Activated T-helper 1 cell treated with anti-CD3 and anti-CD28 coated beads, Interleukin-12 subunit alpha, Interleukin-12 subunit beta, Interleukin-2, Interleukin-4 antibody, amounts not matched to agents 30 ng/mL and 10 ng/mL and 1 ng/mL, durations not matched to agents 14 hours and 24 hours and 36 hours (primary cell): ENCODE data around the gene PLAU. TPM values are rescaled to one million over a fixed set of nuclear protein-coding genes. Genes with fewer than 3 reads are reported as not detected.
A peak's percentile ranks its signal among the peaks of the same experiment; 100 is the strongest.

Source experiments
- DNase-seq: peaks from one replicate; pipeline ENCODE4 v3.0.0; 2021; ENCODE audit warnings: low spot score
- H3K27ac Mint-ChIP-seq: one replicate; pipeline ENCODE4 v1.8.0; 2021; ENCODE audit warnings: mild to moderate bottlenecking, mixed read lengths
- H3K27me3 Mint-ChIP-seq: one replicate; pipeline ENCODE4 v1.8.0; 2022; ENCODE audit warnings: mild to moderate bottlenecking, moderate library complexity, mixed read lengths; ENCODE audit not compliant: insufficient read depth
- H3K36me3 Mint-ChIP-seq: one replicate; pipeline ENCODE4 v1.8.0; 2021; ENCODE audit warnings: low read depth, mixed read lengths
- H3K4me1 Mint-ChIP-seq: one replicate; pipeline ENCODE4 v1.8.0; 2021; ENCODE audit warnings: low read depth, mixed read lengths
- H3K4me3 Mint-ChIP-seq: one replicate; pipeline ENCODE4 v1.8.0; 2021; ENCODE audit warnings: mild to moderate bottlenecking, moderate library complexity, mixed read lengths
- H3K9me3 Mint-ChIP-seq: one replicate; pipeline ENCODE4 v1.8.0; 2021; ENCODE audit warnings: mixed read lengths
- intact Hi-C: fragments of 100-400 bp; cut with micrococcal nuclease; formaldehyde crosslinking; loops from one replicate; pipeline ENCODE4 v1.15.1; 2024
- total RNA-seq: library from RNA; stranded (reverse); gene quantifications from 2 replicates; pipeline ENCODE4 v1.2.3, GENCODE V29; 2022

The PLAU gene
- total RNA-seq, 1 donor from 2014 or later, result 0.60 TPM

- Mint-ChIP-seq H3K9me3 (no peaks in the 10 kb centered on the region), H3K4me3 (peak overlapping the region; percentile 84), H3K27ac (no peak overlapping the region), H3K36me3 (peaks cover 23% of the 10 kb centered on the region), H3K4me1 (peaks cover 79% of the 10 kb centered on the region), H3K27me3 (no peaks in the 10 kb centered on the region)
- intact Hi-C loops, result loop anchor here (10.0 kb wide), 2 partner anchors 127 to 1363 kb away; partner anchors contain the start of genes COMTD1 and SEC24C
- DNase-seq, result no peak
Measured at GRCh38 chr10:73871295-73872189, 39.4 kb upstream of the PLAU start.

- Mint-ChIP-seq H3K27me3 (peaks cover 6% of the 10 kb centered on the region), H3K4me1 (peaks cover 79% of the 10 kb centered on the region), H3K9me3 (no peaks in the 10 kb centered on the region), H3K27ac (peak overlapping the region; percentile 10), H3K4me3 (peak overlapping the region; percentile 84), H3K36me3 (peaks cover 23% of the 10 kb centered on the region)
- intact Hi-C loops, result loop anchor here (10.0 kb wide), 2 partner anchors 127 to 1363 kb away; partner anchors contain the start of genes COMTD1 and SEC24C
- DNase-seq, result no peak
Measured at GRCh38 chr10:73872190-73872710, 38.7 kb upstream of the PLAU start.

GRCh38 chr10:73873142-73873837 is 37.6 kb upstream of the PLAU start:
- H3K9me3 Mint-ChIP-seq, result no peaks in the 10 kb centered on the region
- intact Hi-C loops, result loop anchor here (10.0 kb wide), 2 partner anchors 128 to 1362 kb away; partner anchors contain the start of genes COMTD1 and SEC24C
- peaks cover 10% of the 10 kb centered on the region for H3K27me3 Mint-ChIP-seq
- H3K4me1 Mint-ChIP-seq, result peaks cover 78% of the 10 kb centered on the region
- H3K4me3 Mint-ChIP-seq, result peak overlapping the region; percentile 84
- peak overlapping the region; percentile 36 for H3K27ac Mint-ChIP-seq
- DNase-seq, result no peak
- H3K36me3 Mint-ChIP-seq, result peaks cover 23% of the 10 kb centered on the region

DNA sequence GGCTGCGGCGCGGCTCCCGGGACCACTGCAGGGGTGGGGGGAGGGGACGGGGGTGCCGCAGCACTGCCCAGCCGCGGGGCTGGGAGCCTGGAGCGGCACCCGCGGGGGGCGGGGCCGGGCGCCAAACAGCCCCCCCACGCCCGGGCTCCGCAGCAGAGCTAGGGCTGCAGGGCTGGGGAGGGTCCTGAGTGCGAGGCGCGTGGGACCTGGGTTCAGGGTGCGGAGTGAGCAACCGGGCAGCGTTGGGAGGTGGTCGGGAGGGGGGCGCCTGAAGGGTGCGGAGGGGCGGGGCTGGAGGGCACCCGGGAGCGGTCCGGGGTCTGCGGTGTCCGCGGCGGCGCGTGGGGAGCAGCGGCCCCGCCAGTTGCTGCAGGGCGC is 37.1 kb upstream of the PLAU start:
- no peak overlapping the region for H3K27ac Mint-ChIP-seq
- H3K9me3 Mint-ChIP-seq, result no peaks in the 10 kb centered on the region
- H3K4me3 Mint-ChIP-seq, result peak overlapping the region; percentile 40
- peaks cover 10% of the 10 kb centered on the region for H3K27me3 Mint-ChIP-seq
- H3K36me3 Mint-ChIP-seq, result peaks cover 21% of the 10 kb centered on the region
- intact Hi-C loops, result loop anchor here (1.0 to 10.0 kb wide), 4 partner anchors 9 to 1361 kb away; partner anchors contain the start of genes COMTD1, NDST2 and SEC24C
- no peak for DNase-seq
- H3K4me1 Mint-ChIP-seq, result peaks cover 72% of the 10 kb centered on the region

GRCh38 chr10:73874267-73875138 is 36.4 kb upstream of the PLAU start, which contains the start of gene CAMK2G:
CAMK2G (minus strand) TSS chr10:73874555; CDS start chr10:73874461, 94 bp downstream.
- H3K9me3 Mint-ChIP-seq, result no peaks in the 10 kb centered on the region
- H3K4me3 Mint-ChIP-seq, result peak within 1 kb of the TSS; percentile 87
- peaks cover 72% of the 10 kb centered on the region for H3K4me1 Mint-ChIP-seq
- H3K36me3 Mint-ChIP-seq, result peaks cover 21% of the 10 kb centered on the region
- intact Hi-C loops, result loop anchor here (1.0 to 10.0 kb wide), 8 partner anchors 9 to 1360 kb away; partner anchors contain the start of genes COMTD1, NDST2 and SEC24C
- H3K27me3 Mint-ChIP-seq, result peaks cover 12% of the 10 kb centered on the region
- peak within 1 kb of the TSS; percentile 58 for H3K27ac Mint-ChIP-seq
- peak; percentile 77 for DNase-seq

GRCh38 chr10:73875139-73875475 is 35.8 kb upstream of the PLAU start:
- peaks cover 75% of the 10 kb centered on the region for H3K4me1 Mint-ChIP-seq
- H3K4me3 Mint-ChIP-seq, result peak overlapping the region; percentile 87
- H3K36me3 Mint-ChIP-seq, result peaks cover 20% of the 10 kb centered on the region
- intact Hi-C loops, result loop anchor here (1.0 to 10.0 kb wide), 7 partner anchors 26 to 1360 kb away; partner anchors contain the start of genes COMTD1, NDST2 and SEC24C
- peak; percentile 52 for DNase-seq
- peaks cover 12% of the 10 kb centered on the region for H3K27me3 Mint-ChIP-seq
- peak overlapping the region; percentile 58 for H3K27ac Mint-ChIP-seq
- H3K9me3 Mint-ChIP-seq, result no peaks in the 10 kb centered on the region

- Mint-ChIP-seq H3K4me3 (peak overlapping the region; percentile 38), H3K36me3 (peaks cover 10% of the 10 kb centered on the region), H3K9me3 (no peaks in the 10 kb centered on the region), H3K4me1 (peaks cover 68% of the 10 kb centered on the region), H3K27me3 (peaks cover 12% of the 10 kb centered on the region), H3K27ac (no peak overlapping the region)
- intact Hi-C loops, result loop anchor here (5.0 to 10.0 kb wide), 4 partner anchors 104 to 1359 kb away; partner anchors contain the start of genes COMTD1 and SEC24C
- no peak for DNase-seq
Measured at GRCh38 chr10:73876157-73876556, 34.8 kb upstream of the PLAU start.

GRCh38 chr10:73876566-73876965 is 34.4 kb upstream of the PLAU start:
- H3K36me3 Mint-ChIP-seq, result peaks cover 10% of the 10 kb centered on the region
- intact Hi-C loops, result loop anchor here (5.0 to 10.0 kb wide), 4 partner anchors 104 to 1358 kb away; partner anchors contain the start of genes COMTD1 and SEC24C
- H3K27ac Mint-ChIP-seq, result no peak overlapping the region
- H3K4me3 Mint-ChIP-seq, result no peak overlapping the region
- H3K4me1 Mint-ChIP-seq, result peaks cover 67% of the 10 kb centered on the region
- H3K27me3 Mint-ChIP-seq, result peaks cover 15% of the 10 kb centered on the region
- no peak for DNase-seq
- H3K9me3 Mint-ChIP-seq, result no peaks in the 10 kb centered on the region

DNA sequence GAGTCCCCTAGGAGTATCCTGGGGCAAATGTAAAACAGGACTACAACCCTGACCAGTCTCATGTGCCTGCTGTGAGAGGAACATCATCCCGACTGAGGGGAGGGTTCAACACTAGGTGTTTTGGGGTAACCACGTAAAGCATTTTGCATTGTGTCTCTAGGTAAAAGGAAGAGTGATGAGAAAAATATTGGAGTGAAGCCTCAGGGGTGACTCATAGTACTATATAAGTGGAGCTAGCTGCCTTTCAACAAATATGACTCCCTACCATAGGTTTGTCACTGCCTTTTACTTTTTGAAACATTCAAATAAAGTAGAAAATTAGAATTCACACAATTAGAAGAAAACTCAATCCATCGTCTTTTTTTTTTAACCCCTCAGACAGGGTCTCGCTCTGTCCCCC is 34.0 kb upstream of the PLAU start:
- peaks cover 65% of the 10 kb centered on the region for H3K4me1 Mint-ChIP-seq
- intact Hi-C loops, result loop anchor here (5.0 to 10.0 kb wide), 4 partner anchors 105 to 1358 kb away; partner anchors contain the start of genes COMTD1 and SEC24C

DNA sequence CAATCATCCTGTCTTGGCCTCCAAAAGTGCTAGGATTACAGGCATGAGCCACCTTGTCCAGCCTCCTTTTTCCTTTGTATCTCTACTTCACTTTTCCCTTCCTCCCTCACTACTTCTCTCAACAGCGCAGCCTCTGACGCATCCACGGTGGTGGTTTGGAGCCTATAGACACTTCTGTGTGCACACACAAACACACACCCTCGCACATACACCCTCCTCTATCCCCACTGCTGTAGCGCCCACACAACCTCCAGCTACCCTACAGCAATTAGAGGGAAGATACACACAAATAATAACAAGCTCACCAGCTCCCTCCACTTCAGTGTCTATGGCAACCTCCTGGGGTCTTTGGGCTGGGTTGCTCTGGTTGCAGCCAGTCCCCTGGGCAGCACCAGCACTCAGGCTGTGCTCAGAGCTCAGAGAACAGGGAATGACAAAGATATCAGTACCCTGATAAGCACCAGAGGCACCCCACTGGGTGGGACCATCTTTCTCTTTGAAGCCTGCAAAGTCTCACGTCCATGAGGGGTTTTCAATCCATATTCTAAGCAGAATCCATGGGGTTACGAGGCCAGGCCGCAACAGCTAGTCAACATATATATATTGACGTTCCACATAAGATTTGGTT is 33.3 kb upstream of the PLAU start:
- Mint-ChIP-seq H3K36me3 (peaks cover 2% of the 10 kb centered on the region), H3K4me1 (peaks cover 60% of the 10 kb centered on the region), H3K27me3 (peaks cover 15% of the 10 kb centered on the region), H3K9me3 (no peaks in the 10 kb centered on the region), H3K27ac (no peak overlapping the region), H3K4me3 (no peak overlapping the region)
- DNase-seq, result no peak
- intact Hi-C loops, result loop anchor here (2.0 to 10.0 kb wide), 6 partner anchors 63 to 1357 kb away; partner anchors contain the start of genes COMTD1, SEC24C and VCL

More for the DNA sequence above, 34.0 kb upstream of the PLAU start:
- no peaks in the 10 kb centered on the region for H3K9me3 Mint-ChIP-seq
- no peak for DNase-seq
- no peak overlapping the region for H3K27ac Mint-ChIP-seq
- peaks cover 15% of the 10 kb centered on the region for H3K27me3 Mint-ChIP-seq
- peaks cover 8% of the 10 kb centered on the region for H3K36me3 Mint-ChIP-seq
- no peak overlapping the region for H3K4me3 Mint-ChIP-seq

GRCh38 chr10:73878365-73878764 is 32.6 kb upstream of the PLAU start:
- H3K36me3 Mint-ChIP-seq, result no peaks in the 10 kb centered on the region
- no peak overlapping the region for H3K27ac Mint-ChIP-seq
- peaks cover 15% of the 10 kb centered on the region for H3K27me3 Mint-ChIP-seq
- H3K4me3 Mint-ChIP-seq, result no peak overlapping the region
- intact Hi-C loops, result loop anchor here (2.0 to 10.0 kb wide), 6 partner anchors 62 to 1356 kb away; partner anchors contain the start of genes COMTD1, SEC24C and VCL
- no peak for DNase-seq
- peaks cover 53% of the 10 kb centered on the region for H3K4me1 Mint-ChIP-seq
- no peaks in the 10 kb centered on the region for H3K9me3 Mint-ChIP-seq
